SHP77 (cell line): ENCODE results near the gene SFMBT1.

Source experiments
- DNase-seq, 2 experiments: peaks; one replicate each; lab custom pipeline; 2025; lab: John Stamatoyannopoulos, UW

The SFMBT1 gene

GRCh38 chr3:52998771-52999513, 46.9 kb downstream of the SFMBT1 start:
- DNase-seq: no peak

GRCh38 chr3:52990637-52991036, 55.2 kb downstream of the SFMBT1 start:
- DNase-seq: no peak

- no peak for DNase-seq
Measured at GRCh38 chr3:52986938-52987337, 58.9 kb downstream of the SFMBT1 start.

GRCh38 chr3:52986049-52986448, 59.8 kb downstream of the SFMBT1 start:
- DNase-seq: no peak

- DNase-seq: no peak
Measured at GRCh38 chr3:52983828-52984227, 62.0 kb downstream of the SFMBT1 start.

GRCh38 chr3:52983336-52983807, 62.5 kb downstream of the SFMBT1 start:
- DNase-seq: no peak

- DNase-seq: no peak
Measured at GRCh38 chr3:52982839-52983238, 63.0 kb downstream of the SFMBT1 start.

- no peak for DNase-seq
Measured at GRCh38 chr3:52979190-52979983, 66.5 kb downstream of the SFMBT1 start.

GRCh38 chr3:52978109-52978754, 67.6 kb downstream of the SFMBT1 start:
- DNase-seq: no peak

- DNase-seq: no peak
Measured at GRCh38 chr3:52973806-52974205, 72.1 kb downstream of the SFMBT1 start.

- DNase-seq: no peak
Measured at GRCh38 chr3:52971895-52972294, 74.0 kb downstream of the SFMBT1 start.

GRCh38 chr3:52967398-52967797, 78.5 kb downstream of the SFMBT1 start:
- no peak for DNase-seq

GRCh38 chr3:52962160-52962559, 83.7 kb downstream of the SFMBT1 start:
- no peak for DNase-seq

GRCh38 chr3:52959773-52960172, 86.1 kb downstream of the SFMBT1 start:
- no peak for DNase-seq

GRCh38 chr3:52939600-52939999, 106.3 kb downstream of the SFMBT1 start:
- no peak for DNase-seq

GRCh38 chr3:52934630-52935530, 111.0 kb downstream of the SFMBT1 start:
- peak; percentile 13 to 38 for DNase-seq

GRCh38 chr3:52931889-52932288, 114.0 kb downstream of the SFMBT1 start:
- no peak for DNase-seq

- DNase-seq: no peak
Measured at GRCh38 chr3:52931328-52931727, 114.5 kb downstream of the SFMBT1 start.

GRCh38 chr3:52930748-52931147, 115.1 kb downstream of the SFMBT1 start:
- no peak for DNase-seq

GRCh38 chr3:52926554-52926953, 119.3 kb downstream of the SFMBT1 start:
- no peak for DNase-seq

- no peak for DNase-seq
Measured at GRCh38 chr3:52925405-52926313, 120.2 kb downstream of the SFMBT1 start.
